H9 (cell line): ENCODE measurements around the gene TBC1D1. TPM values are rescaled to one million over a fixed set of nuclear protein-coding genes. Genes with fewer than 3 reads are reported as not detected.

Experiments used
- DNase-seq: peaks from one replicate; pipeline ENCODE4 v3.0.0-alpha.2; 2017
- H2AFZ ChIP-seq: one replicate; pipeline ENCODE4 v1.6.1; 2013; ENCODE audit warnings: mild to moderate bottlenecking, low read length, control low read depth, moderate library complexity
- H2AK5ac ChIP-seq: 2 replicates; pipeline ENCODE4 v1.6.1; 2013; ENCODE audit warnings: low read length, control low read depth, mixed read lengths; ENCODE audit not compliant: insufficient read length
- H2BK120ac ChIP-seq: one replicate; pipeline ENCODE4 v1.6.1; 2013; ENCODE audit warnings: low read depth, mild to moderate bottlenecking, low read length, control low read depth, inconsistent platforms; ENCODE audit not compliant: poor library complexity, severe bottlenecking
- H2BK12ac ChIP-seq: 2 replicates; pipeline ENCODE4 v1.6.1; 2013; ENCODE audit warnings: low read length, control low read depth, mixed read lengths, low read depth; ENCODE audit not compliant: insufficient read length
- H2BK15ac ChIP-seq: 2 replicates; pipeline ENCODE4 v1.6.1; 2013; ENCODE audit warnings: low read depth, low read length, control low read depth
- H2BK20ac ChIP-seq: one replicate; pipeline ENCODE4 v1.6.1; 2013; ENCODE audit warnings: low read depth, mild to moderate bottlenecking, low read length, control low read depth, inconsistent platforms; ENCODE audit not compliant: poor library complexity, severe bottlenecking
- H2BK5ac ChIP-seq: 2 replicates; pipeline ENCODE4 v1.6.1; 2013; ENCODE audit warnings: low read length, control low read depth, mixed read lengths; ENCODE audit not compliant: insufficient read length
- H3K14ac ChIP-seq: 2 replicates; pipeline ENCODE4 v1.6.1; 2013; ENCODE audit warnings: low read length, control low read depth; ENCODE audit not compliant: insufficient read depth
- H3K18ac ChIP-seq: 2 replicates; pipeline ENCODE4 v1.6.1; 2013; ENCODE audit warnings: low read depth, mild to moderate bottlenecking, mixed read lengths, low read length, control low read depth; ENCODE audit not compliant: insufficient read length
- H3K23ac ChIP-seq: 2 replicates; pipeline ENCODE4 v1.6.1; 2013; ENCODE audit warnings: low read length, control low read depth, mixed read lengths, low read depth; ENCODE audit not compliant: insufficient read length
- H3K23me2 ChIP-seq: 2 replicates; pipeline ENCODE4 v1.6.1; 2013; ENCODE audit warnings: low read depth, mild to moderate bottlenecking, mixed read lengths, low read length, control low read depth; ENCODE audit not compliant: insufficient read length, poor library complexity, severe bottlenecking
- H3K27ac ChIP-seq: 2 replicates; pipeline ENCODE4 v1.5.1; 2013; ENCODE audit warnings: low read length, control low read depth, mixed read lengths, low read depth; ENCODE audit not compliant: insufficient read length
- H3K27me3 ChIP-seq: 2 replicates; pipeline ENCODE4 v1.6.1; 2013; ENCODE audit warnings: low read length, control low read depth, inconsistent platforms; ENCODE audit not compliant: insufficient read depth
- H3K4ac ChIP-seq: 2 replicates; pipeline ENCODE4 v1.6.1; 2013; ENCODE audit warnings: low read depth, mild to moderate bottlenecking, control low read depth, inconsistent platforms, low read length, moderate library complexity
- H3K4me1 ChIP-seq: 2 replicates; pipeline ENCODE4 v1.6.1; 2013; ENCODE audit warnings: low read length, control low read depth, inconsistent platforms; ENCODE audit not compliant: insufficient read depth
- H3K4me2 ChIP-seq: 2 replicates; pipeline ENCODE4 v1.6.1; 2013; ENCODE audit warnings: low read length, control low read depth, mixed read lengths; ENCODE audit not compliant: insufficient read length, insufficient read depth
- H3K56ac ChIP-seq: 2 replicates; pipeline ENCODE4 v1.6.1; 2013; ENCODE audit warnings: low read depth, mild to moderate bottlenecking, mixed read lengths, low read length, control low read depth; ENCODE audit not compliant: insufficient read length
- H3K79me1 ChIP-seq: 2 replicates; pipeline ENCODE4 v1.6.1; 2013; ENCODE audit warnings: low read depth, mild to moderate bottlenecking, moderate library complexity, low read length, control low read depth, inconsistent platforms; ENCODE audit not compliant: insufficient read depth, poor library complexity, severe bottlenecking
- H3K79me2 ChIP-seq: 2 replicates; pipeline ENCODE4 v1.6.1; 2013; ENCODE audit warnings: low read length, control low read depth, inconsistent platforms; ENCODE audit not compliant: insufficient read depth
- H3K9ac ChIP-seq: 2 replicates; pipeline ENCODE4 v1.6.1; 2013; ENCODE audit warnings: low read length, control low read depth, mixed read lengths; ENCODE audit not compliant: insufficient read length; ENCODE audit errors: extremely low read depth
- H3K9me3 ChIP-seq: one replicate; pipeline ENCODE4 v1.6.1; 2013; ENCODE audit warnings: low read depth, low read length, inconsistent platforms; ENCODE audit not compliant: control insufficient read depth
- H3T11ph ChIP-seq: one replicate; pipeline ENCODE4 v1.6.1; 2013; ENCODE audit warnings: mild to moderate bottlenecking, low read length, control low read depth, inconsistent platforms
- H4K20me1 ChIP-seq: one replicate; pipeline ENCODE4 v1.6.1; 2013; ENCODE audit not compliant: control insufficient read depth, insufficient read length, insufficient read depth
- H4K5ac ChIP-seq: 2 replicates; pipeline ENCODE4 v1.6.1; 2013; ENCODE audit warnings: low read depth, mild to moderate bottlenecking, mixed read lengths, low read length, control low read depth; ENCODE audit not compliant: insufficient read length
- H4K8ac ChIP-seq: replicated peaks from 2 replicates; pipeline ENCODE4 v1.6.1; 2013; ENCODE audit warnings: low read length, control low read depth, mixed read lengths, low read depth; ENCODE audit not compliant: insufficient read length
- H4K91ac ChIP-seq: 2 replicates; pipeline ENCODE4 v1.6.1; 2013; ENCODE audit warnings: low read depth, mild to moderate bottlenecking, moderate library complexity, mixed read lengths, low read length, control low read depth; ENCODE audit not compliant: insufficient read length
- H3K27ac Mint-ChIP-seq, 3 experiments: 2 replicates in 2 of 3; 3 replicates in 1 of 3; pipeline ENCODE4 v1.8.0; 2020 to 2021; ENCODE audit warnings: mixed read lengths in 3 of 3, mild to moderate bottlenecking in 1 of 3, moderate library complexity in 1 of 3
- H3K27me3 Mint-ChIP-seq: 2 replicates; pipeline ENCODE4 v1.8.0; 2021; ENCODE audit warnings: low read depth, mild to moderate bottlenecking, moderate library complexity, mixed read lengths
- H3K36me3 Mint-ChIP-seq, 3 experiments: 2 replicates in 2 of 3; 3 replicates in 1 of 3; pipeline ENCODE4 v1.8.0; 2020 to 2021; ENCODE audit warnings: low read depth in 3 of 3, mixed read lengths in 3 of 3; ENCODE audit not compliant: insufficient read depth in 1 of 3
- H3K4me1 Mint-ChIP-seq, 2 experiments: 2 replicates each; pipeline ENCODE4 v1.8.0; 2020; ENCODE audit warnings: mixed read lengths in 2 of 2
- H3K4me3 Mint-ChIP-seq, 2 experiments: 2 replicates in 1 of 2; 3 replicates in 1 of 2; pipeline ENCODE4 v1.8.0; 2020 to 2021; ENCODE audit warnings: mild to moderate bottlenecking in 2 of 2, mixed read lengths in 2 of 2, moderate library complexity in 1 of 2
- H3K9me3 Mint-ChIP-seq, 2 experiments: 2 replicates in 1 of 2; 3 replicates in 1 of 2; pipeline ENCODE4 v1.8.0; 2020; ENCODE audit warnings: mild to moderate bottlenecking in 2 of 2, mixed read lengths in 2 of 2, moderate library complexity in 1 of 2
- total RNA-seq: library from RNA; stranded (reverse); gene quantifications from 2 replicates; pipeline ENCODE4 v1.2.1, GENCODE V29; 2021
- TF ChIP-seq, protein P1 (sequence below): fragments of 200-600 bp; sonication (generic); conservative IDR thresholded peaks from 3 replicates; pipeline ENCODE4 v1.8.0; 2021; ENCODE audit warnings: antibody characterized with exemption, mild to moderate bottlenecking

Gene TBC1D1
- total RNA-seq, 1 experiment from 2014 or later = 109 TPM

DNA sequence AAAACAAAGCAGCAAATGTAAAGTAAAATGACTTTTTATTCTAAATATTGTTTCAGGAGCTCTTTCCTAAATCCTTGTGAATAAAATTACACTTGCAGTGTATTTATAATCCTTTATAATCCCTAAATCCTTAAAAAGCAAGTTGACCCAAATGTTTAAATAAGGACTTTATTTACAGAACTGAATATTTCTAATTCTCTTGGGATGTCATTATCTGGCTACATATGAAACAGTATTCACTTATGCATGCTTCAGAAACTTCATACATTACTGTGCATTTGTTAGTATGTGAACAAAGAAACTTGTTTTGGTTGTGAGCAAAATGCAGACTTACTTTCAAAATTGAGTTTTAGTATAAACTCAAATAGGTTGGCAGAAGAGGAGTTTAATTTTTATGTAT, 118.5 kb downstream of the TBC1D1 start:
- no peak overlapping the region for H4K5ac ChIP-seq
- no peak overlapping the region for H2BK20ac ChIP-seq
- H4K20me1 ChIP-seq = no peaks in the 10 kb centered on the region
- no peak overlapping the region for H2AK5ac ChIP-seq
- no peak overlapping the region for H4K91ac ChIP-seq
- H3K56ac ChIP-seq = no peak overlapping the region
- no peak for DNase-seq
- H2BK15ac ChIP-seq = no peak overlapping the region
- H3K23me2 ChIP-seq = no peaks in the 10 kb centered on the region
- H3K79me1 ChIP-seq = no peaks in the 10 kb centered on the region
- no peaks in the 10 kb centered on the region for H3K9me3 ChIP-seq
- peaks cover 0 to 3% (median 0%) of the 10 kb centered on the region in 3 experiments; a peak in 1 of 7 replicates for H3K36me3 Mint-ChIP-seq
- no peak overlapping the region for H2BK120ac ChIP-seq
- H3K27ac Mint-ChIP-seq = no peak overlapping the region
- no peak overlapping the region for H2BK12ac ChIP-seq
- H3K4me1 Mint-ChIP-seq = peaks cover 26 to 34% of the 10 kb centered on the region in 2 experiments
- no peak overlapping the region for H2BK5ac ChIP-seq
- H3K4me3 Mint-ChIP-seq = no peak overlapping the region
- H3K9ac ChIP-seq = no peak overlapping the region
- no peak overlapping the region for H3K14ac ChIP-seq
- H3K79me2 ChIP-seq = peaks cover 4% of the 10 kb centered on the region; the same call in 1 of the 2 replicates
- H4K8ac ChIP-seq = no peak overlapping the region
- H3K27me3 ChIP-seq = no peaks in the 10 kb centered on the region
- H3T11ph ChIP-seq = no peak overlapping the region
- H3K4me1 ChIP-seq = peaks cover 2% of the 10 kb centered on the region; the same call in 1 of the 2 replicates
- no peaks in the 10 kb centered on the region for H3K9me3 Mint-ChIP-seq
- H3K27ac ChIP-seq = no peak overlapping the region
- no peak overlapping the region for H2AFZ ChIP-seq
- H3K23ac ChIP-seq = no peak overlapping the region
- H3K4ac ChIP-seq = no peak overlapping the region
- no peak overlapping the region for H3K4me2 ChIP-seq
- TF ChIP-seq, protein P1, sequence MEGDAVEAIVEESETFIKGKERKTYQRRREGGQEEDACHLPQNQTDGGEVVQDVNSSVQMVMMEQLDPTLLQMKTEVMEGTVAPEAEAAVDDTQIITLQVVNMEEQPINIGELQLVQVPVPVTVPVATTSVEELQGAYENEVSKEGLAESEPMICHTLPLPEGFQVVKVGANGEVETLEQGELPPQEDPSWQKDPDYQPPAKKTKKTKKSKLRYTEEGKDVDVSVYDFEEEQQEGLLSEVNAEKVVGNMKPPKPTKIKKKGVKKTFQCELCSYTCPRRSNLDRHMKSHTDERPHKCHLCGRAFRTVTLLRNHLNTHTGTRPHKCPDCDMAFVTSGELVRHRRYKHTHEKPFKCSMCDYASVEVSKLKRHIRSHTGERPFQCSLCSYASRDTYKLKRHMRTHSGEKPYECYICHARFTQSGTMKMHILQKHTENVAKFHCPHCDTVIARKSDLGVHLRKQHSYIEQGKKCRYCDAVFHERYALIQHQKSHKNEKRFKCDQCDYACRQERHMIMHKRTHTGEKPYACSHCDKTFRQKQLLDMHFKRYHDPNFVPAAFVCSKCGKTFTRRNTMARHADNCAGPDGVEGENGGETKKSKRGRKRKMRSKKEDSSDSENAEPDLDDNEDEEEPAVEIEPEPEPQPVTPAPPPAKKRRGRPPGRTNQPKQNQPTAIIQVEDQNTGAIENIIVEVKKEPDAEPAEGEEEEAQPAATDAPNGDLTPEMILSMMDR = no peak
- H3K27me3 Mint-ChIP-seq = no peaks in the 10 kb centered on the region
- no peak overlapping the region for H3K18ac ChIP-seq
